HCT116 (cell line): Measurements from ENCODE around the gene WNK2. TPM values are rescaled to one million over a fixed set of nuclear protein-coding genes. Genes with fewer than 3 reads are reported as not detected.

Experiments used
- ATAC-seq: fragments of 200-7000 bp; cut with Tn5 transposase; 2 replicates; pipeline ENCODE4 v1.9.1; 2020; ENCODE audit warnings: mild to moderate bottlenecking, moderate library complexity
- BruUV-seq: library from RNA; stranded (reverse); fragments of 400-500 nt; replicated peaks from 2 replicates; lab custom pipeline; 2021; lab: Mats Ljungman, UMichigan
- CTCF ChIA-PET: fragments of 300-600 bp; sonication (Branson Sonifier 250); formaldehyde crosslinking; loops from one replicate; lab custom pipeline; 2021; ENCODE audit warnings: antibody characterized with exemption; lab: Charles Lee
- POLR2A ChIA-PET: fragments of 300-600, 350-600 bp; sonication (Branson Sonifier 250); formaldehyde crosslinking; loops from one replicate; lab custom pipeline; 2021; ENCODE audit warnings: antibody characterized with exemption; lab: Charles Lee
- RAD21 ChIA-PET, 2 experiments: fragments of 300-600 bp; sonication (Branson Sonifier 250); formaldehyde crosslinking; loops; one replicate each; lab custom pipeline; 2023; ENCODE audit warnings: low total read pairs in 2 of 2; ENCODE audit not compliant: uncharacterized antibody in 2 of 2, unreplicated experiment in 2 of 2, low non-redundant PET in 1 of 2; lab: Charles Lee
- DNase-seq: peaks from one replicate; pipeline ENCODE4 v3.0.0-alpha.2; 2010; ENCODE audit warnings: low read depth, low spot score
- H2AFZ ChIP-seq: fragments of 200-600 bp; shearing (Covaris generic), sonication (generic); 2 replicates; pipeline ENCODE4 v1.6.1; 2017; ENCODE audit warnings: low read depth, mixed run types, mixed read lengths, antibody characterized with exemption, low read length; ENCODE audit not compliant: poor library complexity, severe bottlenecking
- H3K27ac ChIP-seq: 2 replicates; pipeline ENCODE4 v1.5.1; 2012; ENCODE audit warnings: low read depth, low read length
- H3K27me3 ChIP-seq: fragments of 200-600 bp; sonication (generic); 2 replicates; pipeline ENCODE4 v1.6.1; 2016; ENCODE audit warnings: mixed run types, low read length, mixed read lengths; ENCODE audit not compliant: insufficient read depth
- H3K36me3 ChIP-seq, 2 experiments: fragments of 200-500 bp in 1 of 2; fragments of 200-600 bp in 1 of 2; sonication (Bioruptor generic) in 1 of 2; sonication (generic) in 1 of 2; 2 replicates each; pipeline versions ENCODE4 v1.5.1 to v1.6.1; 2014 to 2016; ENCODE audit warnings: low read length in 2 of 2, inconsistent platforms in 1 of 2, mixed read lengths in 1 of 2, mixed run types in 1 of 2; ENCODE audit not compliant: insufficient read depth in 2 of 2, control insufficient read depth in 1 of 2
- H3K4me1 ChIP-seq, 2 experiments: fragments of 200-600 bp in 1 of 2; sonication (generic) in 1 of 2; 2 replicates each; pipeline versions ENCODE4 v1.5.1 to v1.6.1; 2012 to 2017; ENCODE audit warnings: low read length in 2 of 2, inconsistent platforms in 1 of 2, mild to moderate bottlenecking in 1 of 2, mixed read lengths in 1 of 2, mixed run types in 1 of 2, moderate library complexity in 1 of 2; ENCODE audit not compliant: insufficient read depth in 2 of 2, control insufficient read depth in 1 of 2
- H3K4me2 ChIP-seq: fragments of 200-600 bp; sonication (generic); 2 replicates; pipeline ENCODE4 v1.6.1; 2017; ENCODE audit warnings: mixed run types, low read length, mixed read lengths
- H3K4me3 ChIP-seq, 2 experiments: fragments of 200-600 bp in 1 of 2; sonication (generic) in 1 of 2; replicated peaks in 1 of 2; 2 replicates each; pipeline ENCODE4 v1.5.1; 2011 to 2016; ENCODE audit warnings: low read length in 2 of 2, control low read depth in 1 of 2, low read depth in 1 of 2, mild to moderate bottlenecking in 1 of 2, mixed read lengths in 1 of 2, mixed run types in 1 of 2
- H3K79me2 ChIP-seq: fragments of 200-600 bp; sonication (generic); 2 replicates; pipeline ENCODE4 v1.6.1; 2017; ENCODE audit warnings: mild to moderate bottlenecking, mixed run types, low read length, moderate library complexity, mixed read lengths; ENCODE audit not compliant: insufficient read depth
- H3K9ac ChIP-seq: fragments of 200-600 bp; sonication (generic); 2 replicates; pipeline ENCODE4 v1.6.1; 2016; ENCODE audit warnings: low read length, mixed read lengths
- H3K9me2 ChIP-seq: fragments of 200-600 bp; sonication (generic), shearing (Covaris generic); 2 replicates; pipeline ENCODE4 v1.6.1; 2017; ENCODE audit warnings: mixed run types, mild to moderate bottlenecking, moderate library complexity; ENCODE audit not compliant: insufficient read depth
- H3K9me3 ChIP-seq, 2 experiments: fragments of 200-500 bp in 1 of 2; fragments of 200-600 bp in 1 of 2; sonication (Bioruptor generic) in 1 of 2; sonication (generic) in 1 of 2; 2 replicates each; pipeline ENCODE4 v1.6.1; 2014 to 2017; ENCODE audit warnings: low read length in 2 of 2, mixed read lengths in 2 of 2, inconsistent platforms in 1 of 2, low read depth in 1 of 2, mild to moderate bottlenecking in 1 of 2, mixed run types in 1 of 2, moderate library complexity in 1 of 2; ENCODE audit not compliant: control insufficient read depth in 1 of 2, insufficient read depth in 1 of 2
- H4K20me1 ChIP-seq: fragments of 200-600 bp; sonication (generic), shearing (Covaris generic); 2 replicates; pipeline ENCODE4 v1.6.1; 2017; ENCODE audit warnings: mixed run types, mild to moderate bottlenecking, moderate library complexity; ENCODE audit not compliant: insufficient read depth
- EGR1 ChIP-seq: IDR thresholded peaks from 2 replicates; pipeline ENCODE4 v1.6.1; 2012; ENCODE audit warnings: low read depth
- EZH2 ChIP-seq: fragments of 200-600 bp; sonication (generic); IDR thresholded peaks from 2 replicates; pipeline ENCODE4 v1.6.1; 2017; ENCODE audit warnings: antibody characterized with exemption, mixed run types
- EZH2phosphoT487 ChIP-seq: fragments of 200-600 bp; IDR thresholded peaks from 2 replicates; pipeline ENCODE4 v1.6.1; 2018; ENCODE audit warnings: antibody characterized with exemption, borderline replicate concordance
- SIN3A ChIP-seq: IDR thresholded peaks from 2 replicates; pipeline ENCODE4 v1.6.1; 2012; ENCODE audit warnings: low read depth
- SP1 ChIP-seq: IDR thresholded peaks from 2 replicates; pipeline ENCODE4 v1.6.1; 2012; ENCODE audit warnings: low read depth
- SRF ChIP-seq: IDR thresholded peaks from 2 replicates; pipeline ENCODE4 v1.6.1; 2012; ENCODE audit warnings: low read depth
- YY1 ChIP-seq: IDR thresholded peaks from 2 replicates; pipeline ENCODE4 v1.6.1; 2011; ENCODE audit warnings: low read length, low read depth, moderate library complexity, mild to moderate bottlenecking; ENCODE audit not compliant: insufficient replicate concordance; ENCODE audit errors: extremely low read depth
- ZNF274 ChIP-seq: fragments of 200-500 bp; sonication (Bioruptor generic); IDR thresholded peaks from 2 replicates; pipeline ENCODE4 v1.6.1; 2014; ENCODE audit warnings: mild to moderate bottlenecking, low read depth, low read length, inconsistent platforms
- intact Hi-C: fragments of 100-400 bp; cut with micrococcal nuclease; formaldehyde crosslinking; loops from 2 replicates; pipeline ENCODE4 v1.10.0; 2022
- total RNA-seq: library from RNA; stranded (reverse); gene quantifications from one replicate; pipeline ENCODE4 v1.2.1, GENCODE V29; 2021; ENCODE audit not compliant: unreplicated experiment
- TF ChIP-seq, protein P1 (sequence below): IDR thresholded peaks from 2 replicates; pipeline ENCODE4 v1.6.1; 2012
- TF ChIP-seq, protein P2 (sequence below): IDR thresholded peaks from 2 replicates; pipeline ENCODE4 v1.6.1; 2012; ENCODE audit warnings: low read depth
- TF ChIP-seq, protein P3 (sequence below), 3 experiments: fragments of 200-600 bp in 1 of 3; sonication (generic) in 1 of 3; IDR thresholded peaks in 2 of 3; conservative IDR thresholded peaks in 1 of 3; 2 replicates each; pipeline ENCODE4 v1.5.1; 2012 to 2017; ENCODE audit warnings: low read depth in 2 of 3, low read length in 2 of 3, antibody characterized with exemption in 1 of 3, borderline replicate concordance in 1 of 3, control low read depth in 1 of 3, mild to moderate bottlenecking in 1 of 3, mixed read lengths in 1 of 3, mixed run types in 1 of 3, moderate library complexity in 1 of 3; ENCODE audit not compliant: insufficient read depth in 1 of 3

The WNK2 gene
- total RNA-seq, 1 experiment from 2014 or later: 24.4 TPM

DNA sequence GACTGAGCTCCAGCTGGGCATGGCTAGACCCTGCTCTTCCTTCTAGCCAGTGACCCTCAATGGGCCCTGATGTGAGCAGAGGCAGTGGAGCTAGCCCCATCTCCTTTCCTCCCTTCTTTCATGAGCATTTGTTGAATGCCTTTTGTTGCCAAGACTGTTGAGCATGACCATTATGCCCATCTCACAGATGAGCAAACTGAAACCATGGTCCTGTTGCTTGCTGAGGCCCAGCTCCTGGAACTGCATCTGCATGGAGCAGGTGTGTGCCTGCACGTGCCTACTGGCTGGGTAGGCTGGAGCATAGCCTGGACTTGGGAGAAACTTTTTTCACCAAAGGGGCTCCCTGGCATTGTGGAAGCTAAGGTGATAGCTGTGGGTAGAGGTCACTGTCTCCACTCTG is 3.0 kb upstream of the WNK2 start:
- ChIA-PET CTCF (no interaction called here), RAD21 (no interaction called here), POLR2A (no interaction called here)
- Histone ChIP-seq H3K79me2 (peaks cover 9% of the 10 kb centered on the region; the same call in 1 of the 2 replicates), H3K4me2 (no peak overlapping the region), H3K36me3 (no peaks in the 10 kb centered on the region), H3K27ac (no peak overlapping the region), H4K20me1 (no peaks in the 10 kb centered on the region), H3K9me2 (no peaks in the 10 kb centered on the region), H3K9ac (no peak overlapping the region), H3K27me3 (no peaks in the 10 kb centered on the region), H3K4me1 (peaks cover 5 to 13% of the 10 kb centered on the region in 2 experiments), H3K9me3 (no peaks in the 10 kb centered on the region), H2AFZ (no peak overlapping the region), H3K4me3 (no peak overlapping the region)
- TF ChIP-seq EZH2: no peak
- no peak for TF ChIP-seq SP1
- TF ChIP-seq EZH2phosphoT487: no peak
- TF ChIP-seq SRF: no peak
- TF ChIP-seq, protein P1, sequence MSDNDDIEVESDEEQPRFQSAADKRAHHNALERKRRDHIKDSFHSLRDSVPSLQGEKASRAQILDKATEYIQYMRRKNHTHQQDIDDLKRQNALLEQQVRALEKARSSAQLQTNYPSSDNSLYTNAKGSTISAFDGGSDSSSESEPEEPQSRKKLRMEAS: no peak
- TF ChIP-seq, protein P2, sequence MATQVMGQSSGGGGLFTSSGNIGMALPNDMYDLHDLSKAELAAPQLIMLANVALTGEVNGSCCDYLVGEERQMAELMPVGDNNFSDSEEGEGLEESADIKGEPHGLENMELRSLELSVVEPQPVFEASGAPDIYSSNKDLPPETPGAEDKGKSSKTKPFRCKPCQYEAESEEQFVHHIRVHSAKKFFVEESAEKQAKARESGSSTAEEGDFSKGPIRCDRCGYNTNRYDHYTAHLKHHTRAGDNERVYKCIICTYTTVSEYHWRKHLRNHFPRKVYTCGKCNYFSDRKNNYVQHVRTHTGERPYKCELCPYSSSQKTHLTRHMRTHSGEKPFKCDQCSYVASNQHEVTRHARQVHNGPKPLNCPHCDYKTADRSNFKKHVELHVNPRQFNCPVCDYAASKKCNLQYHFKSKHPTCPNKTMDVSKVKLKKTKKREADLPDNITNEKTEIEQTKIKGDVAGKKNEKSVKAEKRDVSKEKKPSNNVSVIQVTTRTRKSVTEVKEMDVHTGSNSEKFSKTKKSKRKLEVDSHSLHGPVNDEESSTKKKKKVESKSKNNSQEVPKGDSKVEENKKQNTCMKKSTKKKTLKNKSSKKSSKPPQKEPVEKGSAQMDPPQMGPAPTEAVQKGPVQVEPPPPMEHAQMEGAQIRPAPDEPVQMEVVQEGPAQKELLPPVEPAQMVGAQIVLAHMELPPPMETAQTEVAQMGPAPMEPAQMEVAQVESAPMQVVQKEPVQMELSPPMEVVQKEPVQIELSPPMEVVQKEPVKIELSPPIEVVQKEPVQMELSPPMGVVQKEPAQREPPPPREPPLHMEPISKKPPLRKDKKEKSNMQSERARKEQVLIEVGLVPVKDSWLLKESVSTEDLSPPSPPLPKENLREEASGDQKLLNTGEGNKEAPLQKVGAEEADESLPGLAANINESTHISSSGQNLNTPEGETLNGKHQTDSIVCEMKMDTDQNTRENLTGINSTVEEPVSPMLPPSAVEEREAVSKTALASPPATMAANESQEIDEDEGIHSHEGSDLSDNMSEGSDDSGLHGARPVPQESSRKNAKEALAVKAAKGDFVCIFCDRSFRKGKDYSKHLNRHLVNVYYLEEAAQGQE: no peak
- TF ChIP-seq EGR1: no peak
- TF ChIP-seq ZNF274: no peak
- TF ChIP-seq SIN3A: no peak
- TF ChIP-seq, protein P3, sequence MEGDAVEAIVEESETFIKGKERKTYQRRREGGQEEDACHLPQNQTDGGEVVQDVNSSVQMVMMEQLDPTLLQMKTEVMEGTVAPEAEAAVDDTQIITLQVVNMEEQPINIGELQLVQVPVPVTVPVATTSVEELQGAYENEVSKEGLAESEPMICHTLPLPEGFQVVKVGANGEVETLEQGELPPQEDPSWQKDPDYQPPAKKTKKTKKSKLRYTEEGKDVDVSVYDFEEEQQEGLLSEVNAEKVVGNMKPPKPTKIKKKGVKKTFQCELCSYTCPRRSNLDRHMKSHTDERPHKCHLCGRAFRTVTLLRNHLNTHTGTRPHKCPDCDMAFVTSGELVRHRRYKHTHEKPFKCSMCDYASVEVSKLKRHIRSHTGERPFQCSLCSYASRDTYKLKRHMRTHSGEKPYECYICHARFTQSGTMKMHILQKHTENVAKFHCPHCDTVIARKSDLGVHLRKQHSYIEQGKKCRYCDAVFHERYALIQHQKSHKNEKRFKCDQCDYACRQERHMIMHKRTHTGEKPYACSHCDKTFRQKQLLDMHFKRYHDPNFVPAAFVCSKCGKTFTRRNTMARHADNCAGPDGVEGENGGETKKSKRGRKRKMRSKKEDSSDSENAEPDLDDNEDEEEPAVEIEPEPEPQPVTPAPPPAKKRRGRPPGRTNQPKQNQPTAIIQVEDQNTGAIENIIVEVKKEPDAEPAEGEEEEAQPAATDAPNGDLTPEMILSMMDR (IDR thresholded peaks at IDR 0.05 in 2 of 3, conservative IDR thresholded peaks at IDR 0.05 in 1 of 3; ENCODE audit: borderline replicate concordance in 1 of 3, insufficient read depth in 1 of 3, low read depth in 2 of 3, low read length in 2 of 3): no peak
- no peak for TF ChIP-seq YY1
- intact Hi-C loops: no loop called here
- ATAC-seq: no peak
- DNase-seq: no peak
- no TSS peak for BruUV-seq
